Liver (tissue), 9 donors: Measurements from ENCODE around the gene MRPL37. TPM values are rescaled to one million over a fixed set of nuclear protein-coding genes. Genes with fewer than 3 reads are reported as not detected.

ENCODE experiments used
- DNase-seq: peaks from one replicate; pipeline ENCODE4 v3.0.0-alpha.2; 2017; ENCODE audit warnings: low spot score
- H3K27ac ChIP-seq, 2 donors: one replicate each; pipeline ENCODE4 v1.7.0; 2013; ENCODE audit warnings: inconsistent platforms in 2 of 2, low read length in 2 of 2, control low read depth in 1 of 2, low read depth in 1 of 2, mild to moderate bottlenecking in 1 of 2
- H3K27me3 ChIP-seq, 4 donors: one replicate each; pipeline versions ENCODE4 v1.6.1 to v1.7.0; 2013; ENCODE audit warnings: low read length in 3 of 4, inconsistent platforms in 1 of 4, mild to moderate bottlenecking in 1 of 4, moderate library complexity in 1 of 4; ENCODE audit not compliant: control insufficient read depth in 4 of 4, insufficient read depth in 4 of 4
- H3K36me3 ChIP-seq, 4 donors: one replicate each; pipeline versions ENCODE4 v1.6.1 to v1.7.0; 2013; ENCODE audit warnings: low read length in 3 of 4, mild to moderate bottlenecking in 3 of 4, low read depth in 1 of 4, moderate library complexity in 1 of 4; ENCODE audit not compliant: control insufficient read depth in 4 of 4, insufficient read depth in 3 of 4
- H3K4me1 ChIP-seq, 4 donors: one replicate each; pipeline versions ENCODE4 v1.6.1 to v1.7.0; 2013; ENCODE audit warnings: low read length in 3 of 4, mild to moderate bottlenecking in 3 of 4, moderate library complexity in 1 of 4; ENCODE audit not compliant: control insufficient read depth in 4 of 4, insufficient read depth in 4 of 4
- H3K4me3 ChIP-seq, 3 donors: one replicate each; pipeline versions ENCODE4 v1.6.1 to v1.7.0; 2013; ENCODE audit warnings: low read length in 3 of 3, control low read depth in 1 of 3, low read depth in 1 of 3, mild to moderate bottlenecking in 1 of 3
- H3K9ac ChIP-seq, 2 donors: one replicate each; pipeline ENCODE4 v1.7.0; 2013; ENCODE audit warnings: low read length in 2 of 2, mild to moderate bottlenecking in 2 of 2, moderate library complexity in 2 of 2, control low read depth in 1 of 2, low read depth in 1 of 2
- H3K9me3 ChIP-seq, 4 donors: one replicate each; pipeline versions ENCODE4 v1.6.1 to v1.7.0; 2013; ENCODE audit warnings: low read length in 3 of 4; ENCODE audit not compliant: control insufficient read depth in 4 of 4
- ATF3 ChIP-seq: IDR thresholded peaks from 2 replicates; pipeline ENCODE4 v1.6.1; 2016; ENCODE audit warnings: antibody characterized with exemption
- CTCF ChIP-seq: fragments of 150-350 bp; IDR thresholded peaks from 2 replicates; pipeline ENCODE4 v1.5.1; 2017; ENCODE audit warnings: improper control_type of control experiment, low read depth, low read length; ENCODE audit not compliant: missing input control
- EGR1 ChIP-seq, 2 donors: IDR thresholded peaks; 2 replicates each; pipeline ENCODE4 v1.6.1; 2016 to 2018; ENCODE audit warnings: antibody characterized with exemption in 2 of 2, low read depth in 2 of 2
- FOXA1 ChIP-seq: IDR thresholded peaks from 2 replicates; pipeline ENCODE4 v1.6.1; 2016; ENCODE audit warnings: antibody characterized with exemption
- FOXA2 ChIP-seq: IDR thresholded peaks from 2 replicates; pipeline ENCODE4 v1.6.1; 2016; ENCODE audit warnings: antibody characterized with exemption
- GABPA ChIP-seq, 2 donors: IDR thresholded peaks in 1 of 2; conservative IDR thresholded peaks in 1 of 2; 2 replicates each; pipeline ENCODE4 v1.6.1; 2016; ENCODE audit warnings: antibody characterized with exemption in 2 of 2, mild to moderate bottlenecking in 1 of 2, moderate library complexity in 1 of 2
- HNF4A ChIP-seq, 2 donors: conservative IDR thresholded peaks; 2 replicates each; pipeline ENCODE4 v1.6.1; 2016; ENCODE audit warnings: antibody characterized with exemption in 2 of 2, mild to moderate bottlenecking in 2 of 2
- HNF4G ChIP-seq: IDR thresholded peaks from 2 replicates; pipeline ENCODE4 v1.6.1; 2016; ENCODE audit warnings: antibody characterized with exemption
- JUND ChIP-seq, 2 donors: IDR thresholded peaks; 2 replicates each; pipeline ENCODE4 v1.6.1; 2016; ENCODE audit warnings: antibody characterized with exemption in 2 of 2
- MAX ChIP-seq: IDR thresholded peaks from 2 replicates; pipeline ENCODE4 v1.6.1; 2016; ENCODE audit warnings: antibody characterized with exemption
- NR2F2 ChIP-seq: IDR thresholded peaks from 2 replicates; pipeline ENCODE4 v1.6.1; 2016; ENCODE audit warnings: antibody characterized with exemption
- RAD21 ChIP-seq, 2 donors: IDR thresholded peaks; 2 replicates each; pipeline ENCODE4 v1.6.1; 2016; ENCODE audit warnings: antibody characterized with exemption in 2 of 2, mild to moderate bottlenecking in 2 of 2
- REST ChIP-seq: IDR thresholded peaks from 2 replicates; pipeline ENCODE4 v1.6.1; 2016; ENCODE audit warnings: antibody characterized with exemption, mild to moderate bottlenecking
- RXRA ChIP-seq, 2 donors: IDR thresholded peaks; 2 replicates each; pipeline ENCODE4 v1.6.1; 2017 to 2018; ENCODE audit warnings: antibody characterized with exemption in 2 of 2, mild to moderate bottlenecking in 1 of 2
- SP1 ChIP-seq: IDR thresholded peaks from 2 replicates; pipeline ENCODE4 v1.6.1; 2018; ENCODE audit warnings: antibody characterized with exemption, mild to moderate bottlenecking
- TAF1 ChIP-seq: conservative IDR thresholded peaks from 2 replicates; pipeline ENCODE4 v1.6.1; 2016; ENCODE audit warnings: antibody characterized with exemption, mild to moderate bottlenecking
- YY1 ChIP-seq: IDR thresholded peaks from 2 replicates; pipeline ENCODE4 v1.6.1; 2016; ENCODE audit warnings: antibody characterized with exemption, mild to moderate bottlenecking
- ZBTB33 ChIP-seq: IDR thresholded peaks from 2 replicates; pipeline ENCODE4 v1.6.1; 2016; ENCODE audit warnings: antibody characterized with exemption
- WGBS: extraction: QIAGEN DNeasy Blood & Tissue Kit; methylation state at CpG from one replicate; pipeline ENCODE4 v1.1.7; 2013; 5-methylcytosine and 5-hydroxymethylcytosine counted together
- polyA plus RNA-seq, 2 donors: library from polyadenylated mRNA; stranded (reverse) in 1 of 2; unstranded in 1 of 2; fragments of 200-250 nt in 1 of 2; fragments of >200 nt in 1 of 2; fragmentation: Nextera tagmentation in 1 of 2; extraction: Ambion mirVana in 1 of 2; gene quantifications; one replicate each; pipeline versions ENCODE4 v1.2.1 to v1.2.3, GENCODE V29; 2013 to 2015
- total RNA-seq, 2 donors: library from RNA; depleted of rRNA; stranded (reverse); fragments of >200 nt; gene quantifications; one replicate each; pipeline ENCODE4 v1.2.3, GENCODE V29; 2014
- donor health status: healthy.
- donor health status: healthy.
- donor health status: healthy.
- donor health status: healthy.
- donor health status: healthy.

MRPL37 gene
- total and polyA plus RNA-seq, 4 donors, result 34.7 to 114 (median 69.2) TPM

GRCh38 chr1:54241364-54241763 lies 41.4 kb downstream of the MRPL37 start:
- DNase-seq, result no peak
- no peaks in the 10 kb centered on the region for H3K9me3 ChIP-seq
- H3K9ac ChIP-seq, result no peak overlapping the region
- TF ChIP-seq HNF4A (conservative IDR thresholded peaks at IDR 0.05) (no peak), FOXA1 (no peak), SP1 (no peak), RAD21 (IDR thresholded peaks at IDR 0.05) (no peak), YY1 (no peak), RXRA (IDR thresholded peaks at IDR 0.05) (no peak), JUND (IDR thresholded peaks at IDR 0.05) (no peak), HNF4G (no peak), ZBTB33 (no peak), EGR1 (IDR thresholded peaks at IDR 0.05; ENCODE audit: low read depth in 2 of 2) (no peak), NR2F2 (no peak), GABPA (IDR thresholded peaks at IDR 0.05 in 1 of 2, conservative IDR thresholded peaks at IDR 0.05 in 1 of 2) (no peak)
- no peak overlapping the region for H3K4me3 ChIP-seq
- 89% methylated on average over 6 of the region's 6 CpGs for WGBS
- H3K27me3 ChIP-seq, result no peaks in the 10 kb centered on the region
- H3K27ac ChIP-seq, result no peak overlapping the region
- H3K4me1 ChIP-seq, result no peaks in the 10 kb centered on the region
- H3K36me3 ChIP-seq, result peaks cover 9 to 48% (median 19%) of the 10 kb centered on the region in 4 donors

GRCh38 chr1:54243022-54243421 lies 43.1 kb downstream of the MRPL37 start:
- Histone ChIP-seq H3K9ac (no peak overlapping the region), H3K27ac (no peak overlapping the region), H3K9me3 (no peaks in the 10 kb centered on the region), H3K27me3 (no peaks in the 10 kb centered on the region), H3K4me1 (no peaks in the 10 kb centered on the region), H3K4me3 (no peak overlapping the region), H3K36me3 (peaks cover 0 to 38% (median 12%) of the 10 kb centered on the region in 4 donors)
- no peak for DNase-seq
- 97% methylated on average over 13 of the region's 13 CpGs for WGBS
- no peak for TF ChIP-seq TAF1
- TF ChIP-seq MAX, result no peak
- TF ChIP-seq HNF4G, result no peak
- no peak for TF ChIP-seq JUND (IDR thresholded peaks at IDR 0.05)
- no peak for TF ChIP-seq ZBTB33
- TF ChIP-seq EGR1 (IDR thresholded peaks at IDR 0.05; ENCODE audit: low read depth in 2 of 2), result no peak
- no peak for TF ChIP-seq RXRA (IDR thresholded peaks at IDR 0.05)
- TF ChIP-seq CTCF, result no peak
- TF ChIP-seq HNF4A (conservative IDR thresholded peaks at IDR 0.05), result no peak
- TF ChIP-seq FOXA2, result no peak
- no peak for TF ChIP-seq ATF3
- TF ChIP-seq YY1, result no peak
- TF ChIP-seq REST, result no peak
- TF ChIP-seq SP1, result no peak
- TF ChIP-seq FOXA1, result no peak
- TF ChIP-seq RAD21 (IDR thresholded peaks at IDR 0.05), result no peak
- no peak for TF ChIP-seq NR2F2
- no peak for TF ChIP-seq GABPA (IDR thresholded peaks at IDR 0.05 in 1 of 2, conservative IDR thresholded peaks at IDR 0.05 in 1 of 2)
